IPS-18c (cell line): ENCODE measurements around the gene CCDC146.
A peak's percentile ranks its signal among the peaks of the same experiment; 100 is the strongest.
"Not testable (repeated sequence)": the region's sequence is repeated elsewhere in the genome, so short reads cannot be mapped to it uniquely, and the experiment has no call there.

ENCODE experiments used
- H3K4me3 ChIP-seq: 2 replicates; pipeline ENCODE4 v1.7.0; 2013; ENCODE audit warnings: low read depth, mild to moderate bottlenecking, low read length, moderate library complexity; ENCODE audit not compliant: insufficient read depth
- H3K9me3 ChIP-seq: one replicate; pipeline ENCODE4 v1.6.1; 2013; ENCODE audit warnings: mild to moderate bottlenecking, low read length, moderate library complexity; ENCODE audit not compliant: control insufficient read depth, insufficient read depth

Gene CCDC146, protein sequence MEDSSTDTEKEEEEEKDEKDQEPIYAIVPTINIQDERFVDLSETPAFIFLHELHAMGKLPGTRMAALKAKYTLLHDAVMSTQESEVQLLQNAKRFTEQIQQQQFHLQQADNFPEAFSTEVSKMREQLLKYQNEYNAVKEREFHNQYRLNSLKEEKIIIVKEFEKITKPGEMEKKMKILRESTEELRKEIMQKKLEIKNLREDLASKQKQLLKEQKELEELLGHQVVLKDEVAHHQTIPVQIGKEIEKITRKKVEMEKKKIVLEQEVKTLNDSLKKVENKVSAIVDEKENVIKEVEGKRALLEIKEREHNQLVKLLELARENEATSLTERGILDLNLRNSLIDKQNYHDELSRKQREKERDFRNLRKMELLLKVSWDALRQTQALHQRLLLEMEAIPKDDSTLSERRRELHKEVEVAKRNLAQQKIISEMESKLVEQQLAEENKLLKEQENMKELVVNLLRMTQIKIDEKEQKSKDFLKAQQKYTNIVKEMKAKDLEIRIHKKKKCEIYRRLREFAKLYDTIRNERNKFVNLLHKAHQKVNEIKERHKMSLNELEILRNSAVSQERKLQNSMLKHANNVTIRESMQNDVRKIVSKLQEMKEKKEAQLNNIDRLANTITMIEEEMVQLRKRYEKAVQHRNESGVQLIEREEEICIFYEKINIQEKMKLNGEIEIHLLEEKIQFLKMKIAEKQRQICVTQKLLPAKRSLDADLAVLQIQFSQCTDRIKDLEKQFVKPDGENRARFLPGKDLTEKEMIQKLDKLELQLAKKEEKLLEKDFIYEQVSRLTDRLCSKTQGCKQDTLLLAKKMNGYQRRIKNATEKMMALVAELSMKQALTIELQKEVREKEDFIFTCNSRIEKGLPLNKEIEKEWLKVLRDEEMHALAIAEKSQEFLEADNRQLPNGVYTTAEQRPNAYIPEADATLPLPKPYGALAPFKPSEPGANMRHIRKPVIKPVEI

DNA sequence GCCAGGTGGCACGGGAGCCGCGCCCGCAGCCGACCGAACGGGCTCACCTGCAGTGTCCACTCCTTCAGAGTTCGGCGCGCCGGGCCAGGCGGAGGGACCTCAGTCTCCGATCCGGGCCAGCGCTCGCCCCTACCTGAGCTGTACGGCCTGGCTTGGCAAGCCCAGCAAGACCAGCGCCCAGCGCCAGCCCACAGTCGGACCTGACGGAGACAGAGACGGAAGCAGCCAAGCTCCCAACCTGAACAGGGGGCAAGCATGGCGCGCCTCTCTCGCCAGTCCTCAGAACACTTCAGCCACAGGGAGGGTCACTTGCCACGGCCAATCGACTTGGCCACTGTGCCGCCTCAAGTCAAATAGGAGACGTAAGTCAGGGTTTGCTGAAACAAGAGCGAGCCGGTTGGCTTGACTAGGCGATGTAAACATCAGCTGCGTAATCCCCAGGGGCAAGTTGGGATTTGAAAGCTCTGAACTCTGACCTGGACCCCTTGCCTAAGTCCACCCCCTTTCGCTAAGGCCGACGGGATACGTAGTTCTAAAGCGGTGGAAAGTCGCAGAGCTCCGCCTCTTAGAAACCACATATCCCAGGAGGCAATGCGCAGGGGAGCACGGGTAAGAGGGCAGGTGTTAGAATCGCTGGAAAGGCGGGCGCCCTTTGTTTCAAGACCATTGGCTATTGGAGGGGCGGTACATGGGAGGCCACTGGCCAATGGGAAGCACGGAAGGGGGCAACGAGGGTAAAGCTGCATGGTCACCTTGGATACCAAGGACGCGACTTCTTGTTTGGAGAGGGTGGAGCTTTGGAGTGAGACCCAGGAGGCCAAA is at the start of gene CCDC146:
Gene CCDC146, plus strand, starts transcription at position 756 of the 822 bp plus-strand sequence. CDS start 45,054 bp downstream, outside the sequence.
- H3K9me3 ChIP-seq, result not testable (repeated sequence)
- peak within 1 kb of the TSS; percentile 68 for H3K4me3 ChIP-seq

DNA sequence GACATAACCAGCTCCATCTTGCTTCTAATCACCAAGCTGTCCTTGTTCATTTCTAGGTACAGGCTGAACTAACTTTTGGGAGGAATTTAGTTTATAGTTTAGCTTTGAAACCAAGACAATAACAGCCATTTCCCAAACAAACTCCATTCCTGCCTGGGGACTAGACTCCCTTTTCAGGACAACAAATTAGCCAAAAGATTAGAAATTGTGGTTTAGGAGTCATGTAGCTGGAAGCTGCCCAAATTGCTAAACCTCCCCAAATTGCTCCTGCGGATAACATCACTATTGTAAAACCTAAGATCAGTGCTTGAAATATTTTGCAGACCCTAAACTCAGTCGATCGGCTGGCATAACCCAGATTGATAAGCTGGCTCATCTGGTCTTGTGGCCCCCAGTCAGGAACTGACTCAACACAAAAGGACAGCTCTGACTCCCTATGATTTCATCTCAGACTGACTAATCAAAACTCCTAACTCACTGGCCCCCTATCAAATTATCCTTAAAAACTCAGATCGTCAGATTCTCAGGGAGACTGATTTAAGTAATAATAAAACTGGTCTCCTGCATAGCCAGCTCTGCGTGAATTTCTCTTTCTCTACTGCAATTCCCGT is 47.5 kb upstream of the CCDC146 start:
- not testable (repeated sequence) for H3K9me3 ChIP-seq, H3K4me3 ChIP-seq

DNA sequence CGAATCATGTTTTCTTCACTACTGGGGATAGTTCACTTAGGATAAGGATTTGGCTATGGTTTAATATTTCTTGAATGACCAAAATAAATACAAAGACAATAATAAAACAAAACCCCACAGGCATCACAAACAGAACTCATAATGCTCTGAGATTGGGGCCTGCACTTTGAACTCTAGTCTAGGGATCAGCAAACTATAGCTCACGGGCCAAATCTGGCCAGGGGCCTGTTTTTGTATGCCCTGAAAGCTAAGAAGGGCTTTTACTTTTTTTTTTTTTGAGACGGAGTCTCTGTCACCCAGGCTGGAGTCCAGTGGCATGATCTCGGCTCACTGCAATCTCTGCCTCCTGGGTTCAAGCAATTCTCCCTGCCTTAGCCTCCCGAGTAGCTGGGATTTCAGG is 45.4 kb upstream of the CCDC146 start:
- not testable (repeated sequence) for H3K9me3 ChIP-seq, H3K4me3 ChIP-seq

DNA sequence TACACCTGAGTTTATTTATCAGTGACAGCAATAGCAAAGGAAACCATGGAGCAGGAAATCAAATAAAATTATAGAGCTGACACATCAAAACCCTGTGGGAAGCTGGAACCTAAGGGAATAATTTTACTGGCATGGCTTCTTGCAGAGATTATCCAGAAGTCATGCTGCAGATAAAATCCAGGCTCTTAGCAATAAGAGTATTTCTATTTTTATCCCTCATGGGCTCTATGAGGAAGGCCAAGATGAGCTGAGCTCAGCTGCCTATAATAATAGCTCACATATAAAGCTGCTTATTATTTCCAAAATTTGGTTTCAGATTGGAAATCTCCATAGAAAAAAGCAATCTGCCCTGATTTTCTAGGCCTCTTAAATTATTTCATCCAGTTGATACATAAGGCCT is 43.3 kb upstream of the CCDC146 start:
- H3K4me3 ChIP-seq, H3K9me3 ChIP-seq: not testable (repeated sequence)

DNA sequence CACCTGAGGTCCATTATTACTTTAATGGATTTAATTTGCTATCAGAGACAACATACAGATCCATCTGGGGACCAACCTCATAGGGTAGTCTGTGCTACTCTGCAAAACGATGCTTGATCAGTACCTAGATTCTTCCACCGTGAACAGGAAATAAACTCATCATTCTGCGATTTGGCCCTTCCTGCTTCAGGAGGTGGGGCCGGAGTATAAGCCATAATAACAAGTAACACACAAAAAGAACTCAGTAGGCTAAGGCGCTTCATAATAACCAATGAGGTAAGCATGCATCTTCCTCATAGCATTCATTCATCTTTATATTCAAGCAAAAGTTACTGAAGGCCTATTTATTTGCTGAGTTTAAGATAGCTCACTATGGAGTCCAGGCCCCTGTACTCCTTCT is 42.8 kb upstream of the CCDC146 start:
- not testable (repeated sequence) for H3K9me3 ChIP-seq, H3K4me3 ChIP-seq

DNA sequence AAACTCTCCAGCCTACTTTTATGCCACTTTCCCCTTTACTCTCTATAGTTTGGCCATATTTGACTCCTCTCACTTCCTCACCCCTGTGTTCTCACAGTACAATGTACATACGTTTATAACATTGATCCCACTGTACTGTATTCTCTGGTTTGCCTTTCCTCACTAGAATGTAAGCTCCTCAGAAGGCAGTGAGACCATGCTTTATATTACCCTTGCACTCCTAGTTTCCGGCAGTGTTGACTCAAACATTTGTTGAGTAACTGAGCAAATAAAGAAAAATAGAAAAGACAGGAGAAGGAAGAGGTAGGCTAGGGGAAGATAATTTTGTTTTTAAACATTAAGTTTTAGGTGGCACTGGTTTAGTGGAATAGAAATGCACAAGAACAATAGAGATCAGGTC is 42.2 kb upstream of the CCDC146 start:
- not testable (repeated sequence) for H3K9me3 ChIP-seq, H3K4me3 ChIP-seq

DNA sequence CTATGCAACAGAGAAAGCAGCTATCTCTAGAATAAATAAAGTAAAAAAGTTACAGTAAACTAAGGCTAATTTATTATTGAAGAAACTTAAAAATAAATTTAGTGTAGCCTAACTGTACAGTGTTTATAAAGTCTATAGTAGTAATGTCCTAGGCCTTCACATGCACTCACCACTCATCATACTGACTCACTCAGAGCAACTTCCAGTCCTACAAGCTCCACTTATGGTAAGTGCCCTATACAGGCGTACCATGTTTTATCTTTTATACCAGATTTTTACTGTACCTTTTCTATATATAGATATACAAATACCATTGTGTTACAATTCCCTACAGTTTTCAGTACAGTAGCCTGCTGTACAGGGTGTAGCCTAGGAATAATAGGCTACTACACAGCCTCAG is 40.2 kb upstream of the CCDC146 start:
- not testable (repeated sequence) for H3K9me3 ChIP-seq

DNA sequence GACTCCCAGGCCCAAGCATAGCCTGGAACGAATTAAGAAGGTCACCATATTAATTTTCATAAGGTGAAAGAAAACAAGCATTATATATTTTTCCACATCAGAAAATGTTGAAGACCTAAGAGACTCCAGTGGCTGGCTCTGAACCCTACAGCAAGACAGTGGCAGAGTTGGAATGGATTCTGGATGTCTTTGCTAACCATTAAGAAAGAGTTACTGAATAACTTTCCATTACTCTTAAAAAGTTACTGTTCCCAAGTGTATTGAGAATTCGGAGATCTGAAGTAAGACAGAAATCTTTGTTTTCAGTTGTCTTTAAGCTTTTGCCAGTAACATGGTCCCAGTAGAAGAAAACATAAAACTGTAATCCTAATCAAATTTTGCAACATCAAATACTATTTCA is 30.1 kb upstream of the CCDC146 start:
- H3K9me3 ChIP-seq, H3K4me3 ChIP-seq: not testable (repeated sequence)

More for the DNA sequence above, 40.2 kb upstream of the CCDC146 start:
- H3K4me3 ChIP-seq, result not testable (repeated sequence)

DNA sequence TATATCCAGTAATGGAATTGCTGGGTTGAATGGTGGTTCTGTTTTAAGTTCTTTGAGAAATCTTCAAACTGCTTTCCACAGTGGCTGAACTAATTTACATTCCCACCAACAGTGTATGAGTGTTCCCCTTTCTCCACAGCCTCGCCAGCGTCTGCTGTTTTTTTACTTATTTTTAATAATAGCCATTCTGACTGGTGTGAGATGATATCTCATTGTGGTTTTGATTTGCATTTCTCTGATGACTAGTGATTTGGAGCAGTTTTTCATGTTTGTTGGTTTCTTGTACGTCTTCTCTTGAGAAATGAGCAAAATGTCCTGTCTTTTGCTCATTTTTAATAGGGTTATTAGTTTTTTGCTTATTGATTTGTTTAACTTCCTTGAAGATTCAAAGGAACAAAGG is 21.9 kb upstream of the CCDC146 start:
- not testable (repeated sequence) for H3K4me3 ChIP-seq, H3K9me3 ChIP-seq

DNA sequence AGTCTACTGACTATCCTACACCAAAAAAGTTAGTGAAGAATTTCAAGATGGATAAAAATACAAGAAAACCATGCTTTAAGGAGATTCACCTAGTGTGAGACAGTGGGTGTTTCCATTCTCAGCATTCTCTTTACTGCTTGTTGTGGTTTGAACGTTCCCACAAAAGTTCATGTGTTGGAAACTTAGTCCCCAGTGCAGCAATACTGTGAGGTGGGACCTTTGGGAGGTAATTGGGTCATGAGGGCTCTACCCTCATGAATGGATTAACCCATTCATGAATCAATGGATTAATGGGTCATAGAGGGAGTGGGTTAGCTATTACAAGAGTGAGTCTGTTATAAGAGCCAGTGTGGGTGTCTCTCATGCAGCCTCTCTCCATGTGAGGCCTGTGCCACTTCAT is 21.2 kb upstream of the CCDC146 start:
- not testable (repeated sequence) for H3K4me3 ChIP-seq, H3K9me3 ChIP-seq

DNA sequence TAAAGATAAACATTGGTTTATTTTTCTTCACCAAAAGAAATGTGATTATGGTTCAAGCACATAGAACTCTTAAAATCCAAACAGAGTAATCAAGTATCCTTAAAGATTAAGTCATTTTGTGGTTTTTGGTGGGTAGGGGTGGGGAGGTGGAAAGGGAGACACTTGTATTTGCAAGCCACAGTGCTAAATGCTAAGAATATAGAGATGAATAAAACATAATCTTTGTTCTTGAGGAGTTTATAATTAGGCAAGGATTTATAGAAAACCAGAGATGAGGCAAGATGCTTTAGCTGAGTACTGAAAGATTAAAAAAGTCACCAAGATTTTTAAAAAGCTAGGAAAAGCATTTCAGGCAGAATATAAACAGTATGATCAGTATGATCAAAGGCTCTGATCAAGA is 19.7 kb upstream of the CCDC146 start:
- not testable (repeated sequence) for H3K9me3 ChIP-seq, H3K4me3 ChIP-seq

DNA sequence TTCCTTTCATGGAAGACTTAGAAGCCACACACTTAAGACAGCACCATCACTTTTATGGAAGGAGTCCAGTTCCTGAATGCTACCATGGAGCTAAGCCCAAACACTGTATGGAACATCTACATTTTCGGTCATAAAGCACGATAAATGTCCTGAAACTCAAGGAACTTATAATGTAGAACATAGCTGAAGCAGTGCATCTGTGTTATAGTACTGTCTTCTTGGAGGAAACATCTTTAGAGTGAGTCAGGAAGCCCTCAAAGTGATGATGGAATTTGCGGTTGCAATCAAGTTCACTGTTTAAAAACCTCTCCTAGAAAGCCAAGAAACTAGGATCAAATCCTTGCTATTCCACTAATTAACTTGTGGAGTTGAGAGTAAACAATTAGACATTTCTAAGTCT is 16.5 kb upstream of the CCDC146 start:
- H3K4me3 ChIP-seq, H3K9me3 ChIP-seq: not testable (repeated sequence)

DNA sequence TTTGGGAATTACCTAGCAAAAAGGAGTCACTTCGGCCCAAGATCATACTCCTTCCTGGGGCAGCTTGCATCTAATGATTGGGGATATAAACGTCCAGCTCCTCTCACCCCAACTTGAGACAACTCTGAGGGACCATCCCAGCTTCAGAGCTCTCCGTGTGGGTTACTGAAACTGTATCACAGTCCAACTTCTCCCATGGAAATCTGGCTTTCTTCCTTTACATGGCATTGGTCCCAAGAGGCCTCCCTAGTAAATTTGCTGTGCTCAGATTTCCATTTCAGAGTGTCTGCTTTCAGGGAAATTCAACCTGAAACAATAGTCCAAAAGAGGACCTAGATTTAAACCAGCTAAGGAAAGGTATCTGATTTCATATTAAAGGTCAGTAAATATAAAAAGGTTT is 14.8 kb upstream of the CCDC146 start:
- not testable (repeated sequence) for H3K4me3 ChIP-seq, H3K9me3 ChIP-seq

DNA sequence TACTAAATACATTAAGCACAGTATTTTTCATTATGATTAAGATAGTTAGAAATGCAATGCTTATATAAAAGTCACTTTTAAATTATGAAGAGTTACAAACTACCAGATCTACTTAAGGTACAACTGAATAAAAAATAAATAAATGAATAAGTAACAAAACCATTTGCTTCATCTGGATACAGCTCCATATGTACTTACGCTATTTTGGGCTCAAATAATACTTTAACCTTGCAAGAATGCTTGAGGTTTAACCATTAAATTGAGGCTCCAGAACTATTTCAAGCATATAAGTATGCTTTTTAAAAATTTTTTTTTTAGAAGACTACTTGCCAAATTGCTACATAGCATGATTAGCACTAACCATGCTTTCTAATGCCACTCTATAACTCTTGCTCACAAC is 14.1 kb upstream of the CCDC146 start:
- H3K9me3 ChIP-seq, H3K4me3 ChIP-seq: not testable (repeated sequence)

DNA sequence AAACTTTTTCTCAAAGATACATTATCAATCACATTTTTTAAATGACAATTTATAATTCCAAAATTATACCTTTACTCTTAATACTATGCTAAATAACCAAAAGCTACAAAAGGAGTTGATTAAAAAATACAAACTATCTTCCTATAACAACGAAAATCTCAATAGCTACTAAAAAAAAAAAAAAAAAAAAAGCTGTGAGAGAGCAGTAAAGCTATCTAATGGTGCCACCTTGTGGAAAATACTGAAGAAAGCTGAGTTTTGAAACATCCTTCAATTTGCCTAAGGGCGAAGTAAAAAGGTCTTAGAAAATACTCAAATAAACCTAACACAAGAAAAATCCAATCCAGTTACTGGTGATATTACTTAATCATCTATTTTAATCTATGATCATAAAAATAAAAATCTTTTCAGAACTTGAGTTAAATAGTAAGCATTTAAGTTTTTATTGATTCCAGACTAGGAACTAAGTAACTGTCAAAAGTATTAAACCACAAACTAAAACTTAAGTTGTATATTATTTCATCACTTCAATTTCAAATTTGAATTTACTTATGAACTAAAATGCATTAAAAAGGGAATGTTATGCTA is 9.6 kb upstream of the CCDC146 start:
- H3K9me3 ChIP-seq, result not testable (repeated sequence)

DNA sequence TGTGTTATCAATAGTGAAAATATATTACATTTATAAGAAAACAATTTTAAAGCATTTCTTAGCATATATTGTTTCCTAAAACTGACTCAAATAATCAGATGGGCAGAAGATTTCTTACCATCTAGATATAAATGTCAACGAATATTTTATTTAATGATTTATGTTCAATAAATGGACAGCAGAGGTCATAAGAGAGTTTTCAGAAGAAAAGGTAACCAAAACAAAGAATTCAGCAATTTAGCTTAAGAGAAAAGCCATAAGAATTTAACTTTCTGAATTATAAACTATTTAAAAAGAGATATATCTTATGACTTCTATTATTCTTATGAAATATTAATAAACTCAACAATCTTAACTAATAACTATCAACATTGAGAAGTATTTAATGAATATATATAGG is 3.1 kb downstream of the CCDC146 start:
- not testable (repeated sequence) for H3K4me3 ChIP-seq

More for the DNA sequence above, 9.6 kb upstream of the CCDC146 start:
- H3K4me3 ChIP-seq, result not testable (repeated sequence)

DNA sequence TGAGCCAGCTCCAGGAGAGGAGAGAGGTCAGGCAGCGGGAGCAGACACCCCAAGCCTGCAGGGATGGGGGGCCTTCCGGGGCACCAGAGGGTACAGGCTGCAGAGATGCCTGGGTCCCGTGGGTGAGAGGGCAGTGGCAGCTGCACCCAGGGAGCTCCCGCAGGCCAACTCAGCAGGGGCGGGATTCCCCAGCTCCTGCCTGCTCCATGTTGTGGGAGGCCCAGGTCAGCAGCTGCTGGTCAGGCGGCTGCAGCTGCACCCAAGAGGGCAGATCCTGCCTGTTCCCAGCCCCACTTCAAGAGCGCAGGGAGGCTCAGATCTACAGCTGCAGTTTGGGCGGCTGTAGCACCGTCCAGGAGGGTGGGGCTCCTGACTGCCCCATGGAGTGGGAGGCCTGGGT is 4.6 kb downstream of the CCDC146 start:
- not testable (repeated sequence) for H3K9me3 ChIP-seq, H3K4me3 ChIP-seq

More for the DNA sequence above, 3.1 kb downstream of the CCDC146 start:
- not testable (repeated sequence) for H3K9me3 ChIP-seq
